ENCODE results near the gene TMEM255B.

DNA sequence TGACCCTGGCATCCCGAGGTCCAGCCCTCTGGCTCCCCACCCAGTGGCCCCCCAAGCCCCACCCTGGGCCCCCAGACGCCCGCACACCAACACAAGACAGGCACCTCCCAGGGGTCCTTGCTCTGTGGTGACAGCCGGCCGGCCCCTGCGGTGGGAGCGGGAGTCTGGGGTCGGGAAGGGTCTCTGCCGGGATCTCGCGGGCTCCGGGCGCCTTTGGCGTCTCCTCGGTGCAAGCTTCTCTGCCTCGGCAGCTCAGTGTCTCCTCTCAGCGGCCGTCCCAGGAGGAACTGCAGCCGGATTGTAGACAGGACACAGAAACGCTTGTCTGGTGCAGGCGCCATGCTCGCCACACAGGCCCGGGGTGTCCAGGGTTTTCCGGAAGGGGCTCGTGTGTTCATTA, 43.7 kb downstream of the TMEM255B start:
- TF ChIP-seq, protein P1, sequence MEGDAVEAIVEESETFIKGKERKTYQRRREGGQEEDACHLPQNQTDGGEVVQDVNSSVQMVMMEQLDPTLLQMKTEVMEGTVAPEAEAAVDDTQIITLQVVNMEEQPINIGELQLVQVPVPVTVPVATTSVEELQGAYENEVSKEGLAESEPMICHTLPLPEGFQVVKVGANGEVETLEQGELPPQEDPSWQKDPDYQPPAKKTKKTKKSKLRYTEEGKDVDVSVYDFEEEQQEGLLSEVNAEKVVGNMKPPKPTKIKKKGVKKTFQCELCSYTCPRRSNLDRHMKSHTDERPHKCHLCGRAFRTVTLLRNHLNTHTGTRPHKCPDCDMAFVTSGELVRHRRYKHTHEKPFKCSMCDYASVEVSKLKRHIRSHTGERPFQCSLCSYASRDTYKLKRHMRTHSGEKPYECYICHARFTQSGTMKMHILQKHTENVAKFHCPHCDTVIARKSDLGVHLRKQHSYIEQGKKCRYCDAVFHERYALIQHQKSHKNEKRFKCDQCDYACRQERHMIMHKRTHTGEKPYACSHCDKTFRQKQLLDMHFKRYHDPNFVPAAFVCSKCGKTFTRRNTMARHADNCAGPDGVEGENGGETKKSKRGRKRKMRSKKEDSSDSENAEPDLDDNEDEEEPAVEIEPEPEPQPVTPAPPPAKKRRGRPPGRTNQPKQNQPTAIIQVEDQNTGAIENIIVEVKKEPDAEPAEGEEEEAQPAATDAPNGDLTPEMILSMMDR (optimal IDR thresholded peaks at IDR 0.05 in 1 of 3, IDR thresholded peaks at IDR 0.05 in 1 of 3, conservative IDR thresholded peaks at IDR 0.05 in 1 of 3; ENCODE audit: extremely low read depth in 1 of 3, insufficient read depth in 2 of 3, low read length in 3 of 3) = no peak
- TF ChIP-seq EZH2 (IDR thresholded peaks at IDR 0.05; ENCODE audit: low read length) = no peak
